ENCODE data around the gene RSPH9.

DNA sequence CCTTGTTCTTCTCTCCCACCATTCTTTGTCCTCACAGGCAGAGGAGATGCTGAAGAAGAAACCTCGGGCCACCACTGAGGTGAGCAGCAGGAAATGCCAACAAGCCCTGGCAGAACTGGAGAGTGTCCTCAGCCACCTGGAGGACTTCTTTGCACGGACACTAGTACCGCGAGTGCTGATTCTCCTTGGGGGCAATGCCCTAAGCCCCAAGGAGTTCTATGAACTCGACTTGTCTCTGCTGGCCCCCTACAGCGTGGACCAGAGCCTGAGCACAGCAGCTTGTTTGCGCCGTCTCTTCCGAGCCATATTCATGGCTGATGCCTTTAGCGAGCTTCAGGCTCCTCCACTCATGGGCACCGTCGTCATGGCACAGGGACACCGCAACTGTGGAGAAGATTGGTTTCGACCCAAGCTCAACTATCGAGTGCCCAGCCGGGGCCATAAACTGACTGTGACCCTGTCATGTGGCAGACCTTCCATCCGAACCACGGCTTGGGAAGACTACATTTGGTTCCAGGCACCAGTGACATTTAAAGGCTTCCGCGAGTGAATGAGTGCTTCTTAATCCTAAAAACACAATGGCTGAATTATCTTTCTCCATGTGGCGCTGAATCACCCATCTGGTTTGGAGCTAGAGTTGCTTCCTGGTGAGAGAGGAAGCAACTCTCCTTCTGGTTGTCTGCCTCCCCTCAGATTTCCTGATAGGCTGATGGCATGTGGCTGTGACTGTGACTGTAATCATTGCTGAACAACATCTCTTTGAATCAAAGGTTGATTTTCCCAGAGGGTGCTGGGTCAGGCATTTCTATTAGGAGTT lies 4.6 kb upstream of the RSPH9 start:
- TF ChIP-seq, protein P1, sequence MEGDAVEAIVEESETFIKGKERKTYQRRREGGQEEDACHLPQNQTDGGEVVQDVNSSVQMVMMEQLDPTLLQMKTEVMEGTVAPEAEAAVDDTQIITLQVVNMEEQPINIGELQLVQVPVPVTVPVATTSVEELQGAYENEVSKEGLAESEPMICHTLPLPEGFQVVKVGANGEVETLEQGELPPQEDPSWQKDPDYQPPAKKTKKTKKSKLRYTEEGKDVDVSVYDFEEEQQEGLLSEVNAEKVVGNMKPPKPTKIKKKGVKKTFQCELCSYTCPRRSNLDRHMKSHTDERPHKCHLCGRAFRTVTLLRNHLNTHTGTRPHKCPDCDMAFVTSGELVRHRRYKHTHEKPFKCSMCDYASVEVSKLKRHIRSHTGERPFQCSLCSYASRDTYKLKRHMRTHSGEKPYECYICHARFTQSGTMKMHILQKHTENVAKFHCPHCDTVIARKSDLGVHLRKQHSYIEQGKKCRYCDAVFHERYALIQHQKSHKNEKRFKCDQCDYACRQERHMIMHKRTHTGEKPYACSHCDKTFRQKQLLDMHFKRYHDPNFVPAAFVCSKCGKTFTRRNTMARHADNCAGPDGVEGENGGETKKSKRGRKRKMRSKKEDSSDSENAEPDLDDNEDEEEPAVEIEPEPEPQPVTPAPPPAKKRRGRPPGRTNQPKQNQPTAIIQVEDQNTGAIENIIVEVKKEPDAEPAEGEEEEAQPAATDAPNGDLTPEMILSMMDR (IDR thresholded peaks at IDR 0.05) = no peak
- no peak for TF ChIP-seq POLR2A (IDR thresholded peaks at IDR 0.05)

All from heart left ventricle (tissue), 13 donors.